SK-N-SH (cell line): ENCODE results near the gene BMP7. TPM values are rescaled to one million over a fixed set of nuclear protein-coding genes. Genes with fewer than 3 reads are reported as not detected.

Experiments
- CTCF ChIA-PET: fragments of 300-600, 350-600 bp; formaldehyde crosslinking; extraction: SDS; loops from one replicate; lab custom pipeline; 2021; lab: Yijun Ruan, JAX
- POLR2A ChIA-PET: fragments of 350-600 bp; sonication (Branson Sonifier 250); formaldehyde crosslinking; extraction: SDS; loops from one replicate; lab custom pipeline; 2020; ENCODE audit warnings: antibody characterized with exemption, inconsistent platforms; lab: Yijun Ruan, JAX
- DNase-seq: peaks from one replicate; pipeline ENCODE4 v3.0.0; 2012
- H2AFZ ChIP-seq: fragments of 200-600 bp; sonication (generic); 2 replicates; pipeline ENCODE4 v1.8.1; 2016; ENCODE audit warnings: antibody characterized with exemption, mild to moderate bottlenecking, low read depth
- H3F3A ChIP-seq: fragments of 200-600 bp; sonication (generic); replicated peaks from 2 replicates; pipeline ENCODE3; 2016; ENCODE audit warnings: antibody characterized with exemption, mild to moderate bottlenecking; ENCODE audit not compliant: insufficient read depth
- H3K27ac ChIP-seq, 2 experiments: fragments of 200-500 bp in 1 of 2; fragments of 200-600 bp in 1 of 2; sonication (Bioruptor generic) in 1 of 2; sonication (generic), shearing (Covaris generic) in 1 of 2; 2 replicates each; pipeline versions ENCODE4 v1.5.1 to v1.6.1; 2014 to 2016; ENCODE audit warnings: low read depth in 2 of 2, inconsistent platforms in 1 of 2, low read length in 1 of 2, mild to moderate bottlenecking in 1 of 2, mixed read lengths in 1 of 2
- H3K27me3 ChIP-seq: fragments of 200-600 bp; sonication (generic), shearing (Covaris generic); 2 replicates; pipeline ENCODE4 v1.6.1; 2016; ENCODE audit warnings: mixed run types; ENCODE audit not compliant: insufficient read depth
- H3K36me3 ChIP-seq, 2 experiments: fragments of 200-500 bp in 1 of 2; fragments of 200-600 bp in 1 of 2; sonication (Bioruptor generic) in 1 of 2; sonication (generic) in 1 of 2; replicated peaks in 1 of 2; 2 replicates each; pipeline versions ENCODE3 to v1.5.1; 2014 to 2016; ENCODE audit warnings: low read length in 1 of 2, mild to moderate bottlenecking in 1 of 2; ENCODE audit not compliant: insufficient read depth in 2 of 2, control insufficient read depth in 1 of 2
- H3K4me1 ChIP-seq, 2 experiments: fragments of 200-500 bp in 1 of 2; fragments of 200-600 bp in 1 of 2; sonication (Bioruptor generic) in 1 of 2; sonication (generic), shearing (Covaris generic) in 1 of 2; 2 replicates each; pipeline versions ENCODE4 v1.5.1 to v1.6.1; 2014 to 2016; ENCODE audit warnings: low read depth in 1 of 2, low read length in 1 of 2, mixed run types in 1 of 2; ENCODE audit not compliant: insufficient read depth in 2 of 2, control insufficient read depth in 1 of 2
- H3K4me2 ChIP-seq: fragments of 200-600 bp; sonication (generic), shearing (Covaris generic); 2 replicates; pipeline ENCODE4 v1.6.1; 2017; ENCODE audit warnings: mixed run types
- H3K4me3 ChIP-seq, 2 experiments: fragments of 200-500 bp in 1 of 2; fragments of 200-600 bp in 1 of 2; sonication (Bioruptor generic) in 1 of 2; sonication (generic), shearing (Covaris generic) in 1 of 2; 2 replicates each; pipeline versions ENCODE4 v1.5.1 to v1.8.1; 2014 to 2016; ENCODE audit warnings: low read depth in 2 of 2, inconsistent platforms in 1 of 2, low read length in 1 of 2, mild to moderate bottlenecking in 1 of 2, mixed read lengths in 1 of 2, moderate library complexity in 1 of 2
- H3K79me2 ChIP-seq: fragments of 200-600 bp; sonication (generic); 2 replicates; pipeline ENCODE4 v1.8.1; 2017; ENCODE audit warnings: mild to moderate bottlenecking; ENCODE audit not compliant: insufficient read depth
- H3K9ac ChIP-seq: fragments of 200-600 bp; sonication (generic); 2 replicates; pipeline ENCODE4 v1.6.1; 2017; ENCODE audit warnings: mixed run types
- H3K9me2 ChIP-seq: fragments of 200-600 bp; sonication (generic); 2 replicates; pipeline ENCODE4 v1.6.1; 2017; ENCODE audit warnings: mixed run types
- H3K9me3 ChIP-seq: fragments of 200-600 bp; sonication (generic); 2 replicates; pipeline ENCODE4 v1.6.1; 2017; ENCODE audit warnings: mixed run types, mild to moderate bottlenecking, moderate library complexity
- H4K20me1 ChIP-seq: fragments of 200-600 bp; sonication (generic); 2 replicates; pipeline ENCODE4 v1.6.1; 2017; ENCODE audit warnings: mild to moderate bottlenecking, mixed run types; ENCODE audit not compliant: insufficient read depth
- CHD2 ChIP-seq: fragments of 150-350 bp; IDR thresholded peaks from 2 replicates; pipeline ENCODE4 v1.6.1; 2018; ENCODE audit warnings: low read length; ENCODE audit not compliant: partially characterized antibody
- EP300 ChIP-seq, 2 experiments: IDR thresholded peaks; 2 replicates each; pipeline versions ENCODE4 v1.4.0 to v1.6.1; 2012; ENCODE audit warnings: borderline replicate concordance in 1 of 2, low read depth in 1 of 2, low read length in 1 of 2
- EZH2phosphoT487 ChIP-seq: fragments of 200-600 bp; sonication (generic); IDR thresholded peaks from 2 replicates; pipeline ENCODE4 v1.6.1; 2017; ENCODE audit warnings: low read depth, mixed run types, mild to moderate bottlenecking, antibody characterized with exemption, moderate library complexity, borderline replicate concordance
- GATA2 ChIP-seq: sonication (generic); formaldehyde crosslinking; IDR thresholded peaks from 2 replicates; pipeline ENCODE4 v1.5.0; 2020; ENCODE audit warnings: mild to moderate bottlenecking, missing genetic modification reagents
- JUND ChIP-seq: IDR thresholded peaks from 2 replicates; pipeline ENCODE4 v1.4.0; 2012
- MEF2A ChIP-seq: IDR thresholded peaks from 2 replicates; pipeline ENCODE4 v1.4.0; 2012; ENCODE audit warnings: low read depth, borderline replicate concordance
- MXI1 ChIP-seq: IDR thresholded peaks from 2 replicates; pipeline ENCODE4 v1.6.1; 2012; ENCODE audit warnings: mild to moderate bottlenecking, low read depth, low read length, improper control_type of control experiment
- NRF1 ChIP-seq: IDR thresholded peaks from 2 replicates; pipeline ENCODE4 v1.6.1; 2012; ENCODE audit warnings: low read depth, mild to moderate bottlenecking, low read length
- RCOR1 ChIP-seq: fragments of 150-350 bp; IDR thresholded peaks from 2 replicates; pipeline ENCODE4 v1.6.1; 2017; ENCODE audit warnings: antibody characterized with exemption, low read length
- SIN3A ChIP-seq: IDR thresholded peaks from 2 replicates; pipeline ENCODE4 v1.6.1; 2012; ENCODE audit warnings: low read depth, mild to moderate bottlenecking, low read length, moderate library complexity, borderline replicate concordance
- SMC3 ChIP-seq: IDR thresholded peaks from 2 replicates; pipeline ENCODE4 v1.6.1; 2012; ENCODE audit warnings: low read depth, low read length, improper control_type of control experiment
- TAF1 ChIP-seq: IDR thresholded peaks from 2 replicates; pipeline ENCODE4 v1.6.1; 2012; ENCODE audit warnings: low read depth, mild to moderate bottlenecking, low read length, moderate library complexity, borderline replicate concordance
- TCF12 ChIP-seq: IDR thresholded peaks from 2 replicates; pipeline ENCODE4 v1.4.0; 2012
- USF1 ChIP-seq: IDR thresholded peaks from 2 replicates; pipeline ENCODE4 v1.4.0; 2012; ENCODE audit warnings: low read depth, borderline replicate concordance
- YY1 ChIP-seq: IDR thresholded peaks from 2 replicates; pipeline ENCODE4 v1.4.0; 2012; ENCODE audit warnings: low read depth, mild to moderate bottlenecking
- WGBS: methylation state at CpG from one replicate; pipeline ENCODE4 v1.1.6; 2017; ENCODE audit warnings: low lambda C conversion rate; 5-methylcytosine and 5-hydroxymethylcytosine counted together
- polyA plus RNA-seq, 3 experiments: library from polyadenylated mRNA; depleted of rRNA; stranded (reverse); fragments of >200 nt; gene quantifications; 2 replicates each; pipeline ENCODE4 v1.2.3, GENCODE V29; 2012
- TF ChIP-seq, protein P1 (sequence below): fragments of 150-350 bp; IDR thresholded peaks from 2 replicates; pipeline ENCODE4 v1.6.1; 2017; ENCODE audit warnings: antibody characterized with exemption, low read length, low read depth, borderline replicate concordance
- TF ChIP-seq, protein P2 (sequence below): IDR thresholded peaks from 2 replicates; pipeline ENCODE4 v1.4.0; 2012; ENCODE audit warnings: low read depth
- TF ChIP-seq, protein P3 (sequence below): IDR thresholded peaks from 2 replicates; pipeline ENCODE4 v1.6.1; 2012; ENCODE audit warnings: mild to moderate bottlenecking, low read depth, low read length, moderate library complexity
- TF ChIP-seq, protein P4 (sequence below): fragments of 150-350 bp; IDR thresholded peaks from 2 replicates; pipeline ENCODE4 v1.6.1; 2016; ENCODE audit warnings: mild to moderate bottlenecking, low read depth, low read length

The BMP7 gene
- polyA plus RNA-seq, 1 of the 3 experiments (the other 2 are of a cell fraction), result not detected

- no peaks in the 10 kb centered on the region for H3K9me2 ChIP-seq
Observed at GRCh38 chr20:57128044-57128757, 138.2 kb downstream of the BMP7 start.

More at GRCh38 chr20:57128044-57128757, 138.2 kb downstream of the BMP7 start:
- 36% methylated on average over 7 of the region's 15 CpGs for WGBS
- no peaks in the 10 kb centered on the region for H4K20me1 ChIP-seq
- H3K9me3 ChIP-seq, result no peaks in the 10 kb centered on the region
- H3K4me1 ChIP-seq, result no peaks in the 10 kb centered on the region; a peak in 1 of 4 replicates
- no peak for TF ChIP-seq YY1
- TF ChIP-seq, protein P1, sequence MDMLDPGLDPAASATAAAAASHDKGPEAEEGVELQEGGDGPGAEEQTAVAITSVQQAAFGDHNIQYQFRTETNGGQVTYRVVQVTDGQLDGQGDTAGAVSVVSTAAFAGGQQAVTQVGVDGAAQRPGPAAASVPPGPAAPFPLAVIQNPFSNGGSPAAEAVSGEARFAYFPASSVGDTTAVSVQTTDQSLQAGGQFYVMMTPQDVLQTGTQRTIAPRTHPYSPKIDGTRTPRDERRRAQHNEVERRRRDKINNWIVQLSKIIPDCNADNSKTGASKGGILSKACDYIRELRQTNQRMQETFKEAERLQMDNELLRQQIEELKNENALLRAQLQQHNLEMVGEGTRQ, result no peak
- TF ChIP-seq, protein P2, sequence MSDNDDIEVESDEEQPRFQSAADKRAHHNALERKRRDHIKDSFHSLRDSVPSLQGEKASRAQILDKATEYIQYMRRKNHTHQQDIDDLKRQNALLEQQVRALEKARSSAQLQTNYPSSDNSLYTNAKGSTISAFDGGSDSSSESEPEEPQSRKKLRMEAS, result no peak
- TF ChIP-seq GATA2 (CRISPR knock-in tag), result no peak
- no peak for TF ChIP-seq TCF12
- TF ChIP-seq, protein P3, sequence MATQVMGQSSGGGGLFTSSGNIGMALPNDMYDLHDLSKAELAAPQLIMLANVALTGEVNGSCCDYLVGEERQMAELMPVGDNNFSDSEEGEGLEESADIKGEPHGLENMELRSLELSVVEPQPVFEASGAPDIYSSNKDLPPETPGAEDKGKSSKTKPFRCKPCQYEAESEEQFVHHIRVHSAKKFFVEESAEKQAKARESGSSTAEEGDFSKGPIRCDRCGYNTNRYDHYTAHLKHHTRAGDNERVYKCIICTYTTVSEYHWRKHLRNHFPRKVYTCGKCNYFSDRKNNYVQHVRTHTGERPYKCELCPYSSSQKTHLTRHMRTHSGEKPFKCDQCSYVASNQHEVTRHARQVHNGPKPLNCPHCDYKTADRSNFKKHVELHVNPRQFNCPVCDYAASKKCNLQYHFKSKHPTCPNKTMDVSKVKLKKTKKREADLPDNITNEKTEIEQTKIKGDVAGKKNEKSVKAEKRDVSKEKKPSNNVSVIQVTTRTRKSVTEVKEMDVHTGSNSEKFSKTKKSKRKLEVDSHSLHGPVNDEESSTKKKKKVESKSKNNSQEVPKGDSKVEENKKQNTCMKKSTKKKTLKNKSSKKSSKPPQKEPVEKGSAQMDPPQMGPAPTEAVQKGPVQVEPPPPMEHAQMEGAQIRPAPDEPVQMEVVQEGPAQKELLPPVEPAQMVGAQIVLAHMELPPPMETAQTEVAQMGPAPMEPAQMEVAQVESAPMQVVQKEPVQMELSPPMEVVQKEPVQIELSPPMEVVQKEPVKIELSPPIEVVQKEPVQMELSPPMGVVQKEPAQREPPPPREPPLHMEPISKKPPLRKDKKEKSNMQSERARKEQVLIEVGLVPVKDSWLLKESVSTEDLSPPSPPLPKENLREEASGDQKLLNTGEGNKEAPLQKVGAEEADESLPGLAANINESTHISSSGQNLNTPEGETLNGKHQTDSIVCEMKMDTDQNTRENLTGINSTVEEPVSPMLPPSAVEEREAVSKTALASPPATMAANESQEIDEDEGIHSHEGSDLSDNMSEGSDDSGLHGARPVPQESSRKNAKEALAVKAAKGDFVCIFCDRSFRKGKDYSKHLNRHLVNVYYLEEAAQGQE, result no peak
- no peak for TF ChIP-seq MEF2A
- no peak for TF ChIP-seq JUND
- TF ChIP-seq NRF1, result no peak
- TF ChIP-seq RCOR1, result no peak
- no peak for TF ChIP-seq USF1
- TF ChIP-seq TAF1, result no peak
- no peak for TF ChIP-seq SMC3
- TF ChIP-seq SIN3A, result no peak
- no peak for TF ChIP-seq MXI1
- no peak for TF ChIP-seq EZH2phosphoT487
- TF ChIP-seq, protein P4, sequence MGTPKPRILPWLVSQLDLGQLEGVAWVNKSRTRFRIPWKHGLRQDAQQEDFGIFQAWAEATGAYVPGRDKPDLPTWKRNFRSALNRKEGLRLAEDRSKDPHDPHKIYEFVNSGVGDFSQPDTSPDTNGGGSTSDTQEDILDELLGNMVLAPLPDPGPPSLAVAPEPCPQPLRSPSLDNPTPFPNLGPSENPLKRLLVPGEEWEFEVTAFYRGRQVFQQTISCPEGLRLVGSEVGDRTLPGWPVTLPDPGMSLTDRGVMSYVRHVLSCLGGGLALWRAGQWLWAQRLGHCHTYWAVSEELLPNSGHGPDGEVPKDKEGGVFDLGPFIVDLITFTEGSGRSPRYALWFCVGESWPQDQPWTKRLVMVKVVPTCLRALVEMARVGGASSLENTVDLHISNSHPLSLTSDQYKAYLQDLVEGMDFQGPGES, result no peak
- no peak for TF ChIP-seq EP300 (IDR thresholded peaks at IDR 0.05; ENCODE audit: borderline replicate concordance in 1 of 2, low read depth in 1 of 2, low read length in 1 of 2)
- TF ChIP-seq CHD2, result no peak
- TF ChIP-seq, all 33 proteins: peak for 0
- H2AFZ ChIP-seq, result no peak overlapping the region
- no peak overlapping the region for H3K9ac ChIP-seq
- no peak for DNase-seq
- H3K4me3 ChIP-seq, result no peak overlapping the region
- ChIA-PET POLR2A (no interaction called here), CTCF (interaction anchor here (1.1 kb wide), 1 partner anchor 38 kb away, joined by 3 read pairs; no protein-coding TSS in a partner anchor)
- no peak overlapping the region for H3K27ac ChIP-seq
- H3F3A ChIP-seq, result no peaks in the 10 kb centered on the region
- no peaks in the 10 kb centered on the region for H3K79me2 ChIP-seq
- H3K4me2 ChIP-seq, result no peak overlapping the region
- no peaks in the 10 kb centered on the region for H3K36me3 ChIP-seq
- no peaks in the 10 kb centered on the region for H3K27me3 ChIP-seq
